PC-3 (cell line): Measurements from ENCODE around the gene HNF4A.

Experiments
- CTCF ChIP-seq: fragments of 300-600 bp; sonication (generic); conservative IDR thresholded peaks from 2 replicates; pipeline ENCODE4 v1.5.1; 2017; ENCODE audit warnings: antibody characterized with exemption, low read depth, mild to moderate bottlenecking, low read length
- EZH2 ChIP-seq: fragments of 300-600 bp; sonication (generic); IDR thresholded peaks from one replicate; pipeline ENCODE4 v1.6.1; 2017; ENCODE audit warnings: antibody characterized with exemption, mild to moderate bottlenecking, low read length; ENCODE audit not compliant: unreplicated experiment
- EZH2phosphoT487 ChIP-seq: fragments of 300-600 bp; sonication (generic); IDR thresholded peaks from 2 replicates; pipeline ENCODE4 v1.6.1; 2018; ENCODE audit warnings: mild to moderate bottlenecking, antibody characterized with exemption, low read length, borderline replicate concordance

- TF ChIP-seq CTCF (no peak), EZH2 (no peak), EZH2phosphoT487 (no peak)
These were observed 63.8 kb downstream of the HNF4A start for GRCh38 chr20:44419131-44419844.
